Ectodermal cell (in vitro differentiated cells): ENCODE measurements around the gene AP2S1.
"Not testable (repeated sequence)": the region's sequence is repeated elsewhere in the genome, so short reads cannot be mapped to it uniquely, and the experiment has no call there.

Experiments used
- H3K27ac ChIP-seq: 2 replicates; pipeline ENCODE4 v1.7.0; 2013; ENCODE audit warnings: mild to moderate bottlenecking, low read depth, low read length; ENCODE audit not compliant: insufficient read depth, poor library complexity, severe bottlenecking
- H3K27me3 ChIP-seq: 2 replicates; pipeline ENCODE4 v1.7.0; 2013; ENCODE audit warnings: mild to moderate bottlenecking, low read length; ENCODE audit not compliant: insufficient read depth, control insufficient read depth, poor library complexity, severe bottlenecking
- H3K36me3 ChIP-seq: one replicate; pipeline ENCODE4 v1.7.0; 2013; ENCODE audit warnings: low read length; ENCODE audit not compliant: control insufficient read depth, insufficient read depth
- H3K4me1 ChIP-seq: one replicate; pipeline ENCODE4 v1.7.0; 2013; ENCODE audit warnings: low read length; ENCODE audit not compliant: control insufficient read depth, insufficient read depth
- H3K4me3 ChIP-seq: 2 replicates; pipeline ENCODE4 v1.7.0; 2013; ENCODE audit warnings: low read depth, low read length, control low read depth; ENCODE audit not compliant: insufficient read depth
- H3K9me3 ChIP-seq: 2 replicates; pipeline ENCODE4 v1.7.0; 2013; ENCODE audit warnings: mild to moderate bottlenecking, low read length, moderate library complexity; ENCODE audit not compliant: control insufficient read depth
- WGBS, 2 experiments: methylation state at CpG; one replicate each; pipeline ENCODE4 v1.1.7; 2013; ENCODE audit warnings: missing lambda C conversion rate in 2 of 2; 5-methylcytosine and 5-hydroxymethylcytosine counted together

The AP2S1 gene

GRCh38 chr19:46885411-46885810 is 34.8 kb upstream of the AP2S1 start:
- 77 to 100% methylated on average over 1 to 2 of the region's 2 CpGs for WGBS, 2 experiments
- Histone ChIP-seq H3K4me3 (no peak overlapping the region), H3K27me3 (no peaks in the 10 kb centered on the region), H3K4me1 (peaks cover 6% of the 10 kb centered on the region), H3K27ac (no peak overlapping the region), H3K9me3 (no peaks in the 10 kb centered on the region), H3K36me3 (no peaks in the 10 kb centered on the region)

GRCh38 chr19:46882751-46883150 is 32.1 kb upstream of the AP2S1 start:
- H3K36me3 ChIP-seq, H3K4me3 ChIP-seq, H3K9me3 ChIP-seq, H3K27ac ChIP-seq, H3K27me3 ChIP-seq, H3K4me1 ChIP-seq: not testable (repeated sequence)
- WGBS, 2 experiments = 93 to 96% methylated on average over 4 of the region's 4 CpGs

GRCh38 chr19:46882034-46882433 is 31.4 kb upstream of the AP2S1 start:
- Histone ChIP-seq H3K9me3 (no peaks in the 10 kb centered on the region), H3K4me3 (no peak overlapping the region), H3K36me3 (no peaks in the 10 kb centered on the region), H3K27ac (no peak overlapping the region), H3K4me1 (peaks cover 6% of the 10 kb centered on the region), H3K27me3 (no peaks in the 10 kb centered on the region)
- WGBS, 2 experiments = 94 to 97% methylated on average over 4 of the region's 4 CpGs

- peaks cover 6% of the 10 kb centered on the region for H3K4me1 ChIP-seq
- no peak overlapping the region for H3K27ac ChIP-seq
- no peaks in the 10 kb centered on the region for H3K9me3 ChIP-seq
- no peak overlapping the region for H3K4me3 ChIP-seq
- WGBS, 2 experiments = 92 to 96% methylated on average over 4 of the region's 4 CpGs
- H3K36me3 ChIP-seq = no peaks in the 10 kb centered on the region
- no peaks in the 10 kb centered on the region for H3K27me3 ChIP-seq
Observed at GRCh38 chr19:46881092-46881491, 30.4 kb upstream of the AP2S1 start.

- Histone ChIP-seq H3K36me3 (no peaks in the 10 kb centered on the region), H3K4me1 (peaks cover 6% of the 10 kb centered on the region), H3K4me3 (no peak overlapping the region), H3K9me3 (no peaks in the 10 kb centered on the region), H3K27me3 (no peaks in the 10 kb centered on the region), H3K27ac (no peak overlapping the region)
- 83 to 96% methylated on average over 1 of the region's 1 CpG for WGBS, 2 experiments
Observed at GRCh38 chr19:46880431-46880830, 29.8 kb upstream of the AP2S1 start.

GRCh38 chr19:46878613-46879375 is 28.1 kb upstream of the AP2S1 start:
- Histone ChIP-seq H3K27me3 (no peaks in the 10 kb centered on the region), H3K4me1 (peaks cover 6% of the 10 kb centered on the region), H3K4me3 (no peak overlapping the region), H3K27ac (no peak overlapping the region), H3K9me3 (no peaks in the 10 kb centered on the region), H3K36me3 (no peaks in the 10 kb centered on the region)
- WGBS, 2 experiments = 91 to 93% methylated on average over 9 of the region's 9 CpGs

GRCh38 chr19:46875657-46876056 is 25.0 kb upstream of the AP2S1 start:
- no peaks in the 10 kb centered on the region for H3K36me3 ChIP-seq
- H3K9me3 ChIP-seq = no peaks in the 10 kb centered on the region
- WGBS, 2 experiments = 94 to 95% methylated on average over 6 of the region's 6 CpGs
- no peak overlapping the region for H3K4me3 ChIP-seq
- H3K4me1 ChIP-seq = no peaks in the 10 kb centered on the region
- H3K27me3 ChIP-seq = no peaks in the 10 kb centered on the region
- no peak overlapping the region for H3K27ac ChIP-seq

GRCh38 chr19:46875234-46875633 is 24.6 kb upstream of the AP2S1 start:
- Histone ChIP-seq H3K27me3 (no peaks in the 10 kb centered on the region), H3K27ac (no peak overlapping the region), H3K9me3 (no peaks in the 10 kb centered on the region), H3K4me1 (no peaks in the 10 kb centered on the region), H3K36me3 (no peaks in the 10 kb centered on the region), H3K4me3 (no peak overlapping the region)
- 77 to 80% methylated on average over 4 of the region's 4 CpGs for WGBS, 2 experiments

- Histone ChIP-seq H3K4me3 (no peak overlapping the region), H3K27ac (no peak overlapping the region), H3K27me3 (no peaks in the 10 kb centered on the region), H3K36me3 (no peaks in the 10 kb centered on the region), H3K9me3 (no peaks in the 10 kb centered on the region), H3K4me1 (no peaks in the 10 kb centered on the region)
- WGBS, 2 experiments = 85 to 86% methylated on average over 4 of the region's 4 CpGs
Observed at GRCh38 chr19:46872967-46873366, 22.3 kb upstream of the AP2S1 start.

- H3K36me3 ChIP-seq, H3K27ac ChIP-seq, H3K4me1 ChIP-seq, H3K9me3 ChIP-seq, H3K4me3 ChIP-seq, H3K27me3 ChIP-seq: not testable (repeated sequence)
- WGBS, 2 experiments = 95% methylated on average over 5 of the region's 5 CpGs
Observed at GRCh38 chr19:46871173-46871572, 20.5 kb upstream of the AP2S1 start.
